Prostate gland (tissue), 2 donors: ENCODE data around the gene PDP2.

Experiments
- CTCF ChIP-seq, 4 experiments: fragments of 200-600 bp in 2 of 4; fragments of 450-650 bp in 2 of 4; sonication (generic) in 2 of 4; IDR thresholded peaks; 1 replicate in 3 of 4; 2 replicates in 1 of 4; pipeline ENCODE4 v1.5.1; 2016 to 2019; ENCODE audit warnings: antibody characterized with exemption in 4 of 4, mild to moderate bottlenecking in 2 of 4, moderate library complexity in 2 of 4
- POLR2A ChIP-seq: fragments of 450-650 bp; IDR thresholded peaks from one replicate; pipeline ENCODE4 v1.6.1; 2016; ENCODE audit warnings: antibody characterized with exemption, mild to moderate bottlenecking
- POLR2AphosphoS5 ChIP-seq: sonication (generic); formaldehyde crosslinking; IDR thresholded peaks from one replicate; pipeline ENCODE4 v1.6.1; 2017; ENCODE audit warnings: antibody characterized with exemption

GRCh38 chr16:66840883-66841282 is 39.4 kb upstream of the PDP2 start:
- TF ChIP-seq POLR2A = no peak
- TF ChIP-seq CTCF (IDR thresholded peaks at IDR 0.05) = no peak
- no peak for TF ChIP-seq POLR2AphosphoS5
